HepG2 (cell line): ENCODE measurements around the gene VAT1L. TPM values are rescaled to one million over a fixed set of nuclear protein-coding genes. Genes with fewer than 3 reads are reported as not detected.

Source experiments
- ATAC-seq: fragments of 200-7000 bp; cut with Tn5 transposase; 3 replicates; pipeline ENCODE4 v1.9.1; 2020; ENCODE audit warnings: mild to moderate bottlenecking, moderate library complexity
- BruUV-seq: library from RNA; stranded (reverse); fragments of 400-500 nt; replicated peaks from 2 replicates; lab custom pipeline; 2021; lab: Mats Ljungman, UMichigan
- CTCF ChIA-PET: fragments of 300-600 bp; formaldehyde crosslinking; extraction: SDS; loops from one replicate; lab custom pipeline; 2021; ENCODE audit warnings: low total read pairs, inconsistent platforms, low intra/inter-chr PET ratio; lab: Yijun Ruan, JAX
- POLR2A ChIA-PET: fragments of 350-600 bp; sonication (Branson Sonifier 250); formaldehyde crosslinking; loops from one replicate; lab custom pipeline; 2020; ENCODE audit warnings: antibody characterized with exemption, inconsistent platforms; lab: Yijun Ruan, JAX
- DNase-seq: peaks from one replicate; pipeline ENCODE4 v3.0.0-alpha.2; 2015; ENCODE audit warnings: low spot score
- FAIRE-seq: peaks from 3 replicates; lab custom pipeline; 2011; peaks lifted over from hg19 to GRCh38; lab: Jason Lieb, UNC
- H2AFZ ChIP-seq: one replicate; pipeline ENCODE4 v1.6.1; 2011; ENCODE audit warnings: low read length, inconsistent platforms
- H3K27ac ChIP-seq: fragments of 300-600 bp; 3 replicates; pipeline ENCODE4 v1.8.0; 2011; ENCODE audit warnings: mixed run types, mild to moderate bottlenecking, mixed read lengths, low read length, inconsistent platforms; ENCODE audit not compliant: insufficient read depth; ENCODE audit errors: extremely low read length
- H3K27me3 ChIP-seq, 2 experiments: fragments of 200-600 bp in 1 of 2; 2 replicates in 1 of 2; 3 replicates in 1 of 2; pipeline versions ENCODE4 v1.6.0 to v1.8.0; 2011; ENCODE audit warnings: low read length in 2 of 2, mild to moderate bottlenecking in 2 of 2, moderate library complexity in 2 of 2, inconsistent platforms in 1 of 2; ENCODE audit not compliant: insufficient read depth in 2 of 2, control insufficient read depth in 1 of 2
- H3K36me3 ChIP-seq, 2 experiments: fragments of 200-600 bp in 1 of 2; replicated peaks in 1 of 2; 2 replicates in 1 of 2; 3 replicates in 1 of 2; pipeline versions ENCODE4 v1.5.1 to v1.8.0; 2011; ENCODE audit warnings: low read length in 2 of 2, inconsistent platforms in 1 of 2; ENCODE audit not compliant: insufficient read depth in 2 of 2, control insufficient read depth in 1 of 2
- H3K4me1 ChIP-seq: 2 replicates; pipeline ENCODE4 v1.5.1; 2012; ENCODE audit warnings: low read length, inconsistent platforms; ENCODE audit not compliant: insufficient read depth
- H3K4me2 ChIP-seq: 2 replicates; pipeline ENCODE4 v1.6.0; 2011; ENCODE audit warnings: low read depth, low read length, inconsistent platforms
- H3K4me3 ChIP-seq, 3 experiments: fragments of 200-600 bp in 1 of 3; sonication (generic), shearing (Covaris generic) in 1 of 3; replicated peaks in 1 of 3; 2 replicates each; pipeline ENCODE4 v1.5.1; 2011 to 2016; ENCODE audit warnings: low read length in 3 of 3, inconsistent platforms in 2 of 3, low read depth in 2 of 3, mild to moderate bottlenecking in 2 of 3, control low read depth in 1 of 3, mixed read lengths in 1 of 3; ENCODE audit not compliant: insufficient read depth in 1 of 3
- H3K79me2 ChIP-seq: one replicate; pipeline ENCODE4 v1.6.1; 2011; ENCODE audit warnings: low read length, inconsistent platforms; ENCODE audit not compliant: insufficient read depth
- H3K9ac ChIP-seq: 2 replicates; pipeline ENCODE4 v1.6.0; 2011; ENCODE audit warnings: mild to moderate bottlenecking, low read depth, low read length, inconsistent platforms; ENCODE audit not compliant: insufficient read depth
- H3K9me3 ChIP-seq: 2 replicates; pipeline ENCODE4 v1.5.1; 2012; ENCODE audit warnings: mild to moderate bottlenecking, low read length
- H4K20me1 ChIP-seq: 2 replicates; pipeline ENCODE4 v1.6.0; 2011; ENCODE audit warnings: inconsistent platforms, mild to moderate bottlenecking, low read length, moderate library complexity; ENCODE audit not compliant: insufficient read depth
- GRHL1 ChIP-seq: sonication (generic); formaldehyde crosslinking; conservative IDR thresholded peaks from 2 replicates; pipeline ENCODE4 v1.8.0; 2022; ENCODE audit warnings: missing genetic modification reagents
- GZF1 ChIP-seq: sonication (generic); formaldehyde crosslinking; IDR thresholded peaks from 2 replicates; pipeline ENCODE4 v1.5.1; 2020; ENCODE audit warnings: mild to moderate bottlenecking, missing genetic modification reagents
- MXD4 ChIP-seq: IDR thresholded peaks from 2 replicates; pipeline ENCODE4 v1.6.1; 2016; ENCODE audit warnings: mild to moderate bottlenecking, missing biosample characterization, missing genetic modification reagents
- PBX2 ChIP-seq: IDR thresholded peaks from 2 replicates; pipeline ENCODE4 v1.6.1; 2016; ENCODE audit warnings: control low read depth
- TBX3 ChIP-seq: fragments of 450-650 bp; IDR thresholded peaks from 2 replicates; pipeline ENCODE4 v1.6.1; 2017; ENCODE audit warnings: antibody characterized with exemption, mild to moderate bottlenecking, inconsistent platforms, borderline replicate concordance
- TOPORS ChIP-seq: sonication (generic); formaldehyde crosslinking; IDR thresholded peaks from 2 replicates; pipeline ENCODE4 v1.8.0; 2023; ENCODE audit warnings: mild to moderate bottlenecking, missing genetic modification reagents
- UBTF ChIP-seq: sonication (generic); formaldehyde crosslinking; IDR thresholded peaks from 2 replicates; pipeline ENCODE4 v1.4.0; 2020; ENCODE audit warnings: mild to moderate bottlenecking, missing genetic modification reagents
- WIZ ChIP-seq: sonication (generic); formaldehyde crosslinking; IDR thresholded peaks from 2 replicates; pipeline ENCODE4 v1.5.1; 2020; ENCODE audit warnings: mild to moderate bottlenecking, missing genetic modification reagents
- YEATS2 ChIP-seq: sonication (generic); formaldehyde crosslinking; IDR thresholded peaks from 2 replicates; pipeline ENCODE4 v1.4.0; 2020; ENCODE audit warnings: missing genetic modification reagents, borderline replicate concordance
- ZBTB1 ChIP-seq: sonication (generic); formaldehyde crosslinking; IDR thresholded peaks from 2 replicates; pipeline ENCODE4 v1.4.0; 2020; ENCODE audit warnings: missing genetic modification reagents, borderline replicate concordance
- ZBTB20 ChIP-seq: sonication (generic); formaldehyde crosslinking; IDR thresholded peaks from 2 replicates; pipeline ENCODE4 v1.8.1; 2023; ENCODE audit warnings: missing genetic modification reagents, low read depth, mild to moderate bottlenecking, borderline replicate concordance
- ZBTB42 ChIP-seq: sonication (generic); formaldehyde crosslinking; IDR thresholded peaks from 2 replicates; pipeline ENCODE4 v1.5.0; 2020; ENCODE audit warnings: mild to moderate bottlenecking, missing genetic modification reagents
- ZNF337 ChIP-seq: sonication (generic); formaldehyde crosslinking; IDR thresholded peaks from 2 replicates; pipeline ENCODE4 v1.5.1; 2020; ENCODE audit warnings: missing genetic modification reagents, low read depth, mild to moderate bottlenecking, borderline replicate concordance
- ZNF382 ChIP-seq: sonication (generic); formaldehyde crosslinking; IDR thresholded peaks from 2 replicates; pipeline ENCODE4 v1.5.0; 2020; ENCODE audit warnings: missing genetic modification reagents, mild to moderate bottlenecking, borderline replicate concordance
- ZNF512 ChIP-seq: sonication (generic); formaldehyde crosslinking; IDR thresholded peaks from 2 replicates; pipeline ENCODE4 v1.4.0; 2020; ENCODE audit warnings: mild to moderate bottlenecking, missing genetic modification reagents
- ZNF737 ChIP-seq: sonication (generic); formaldehyde crosslinking; IDR thresholded peaks from 2 replicates; pipeline ENCODE4 v1.5.0; 2020; ENCODE audit warnings: missing genetic modification reagents, mild to moderate bottlenecking, borderline replicate concordance
- WGBS: methylation state at CpG from one replicate; pipeline ENCODE4 v1.1.6; 2017; ENCODE audit warnings: low lambda C conversion rate; 5-methylcytosine and 5-hydroxymethylcytosine counted together
- in situ Hi-C: cut with HindIII; loops from 2 replicates; pipeline ENCODE4 v1.10.0; 2017; ENCODE audit warnings: low pct_unique_long_range_greater_than_20kb; ENCODE audit not compliant: extremely low pct_ligation_motif_present
- intact Hi-C: fragments of 100-400 bp; cut with micrococcal nuclease; formaldehyde crosslinking; loops from one replicate; pipeline ENCODE4 v1.10.0; 2022; ENCODE audit not compliant: unreplicated experiment
- polyA plus RNA-seq, 8 experiments: library from polyadenylated mRNA; depleted of rRNA in 3 of 8; stranded (reverse) in 7 of 8; unstranded in 1 of 8; fragments of >200 nt; fragmentation: Illumina TruSeq in 4 of 8; extraction: Trizol in 4 of 8; gene quantifications; 2 replicates each; pipeline versions ENCODE4 v1.2.1 to v1.2.3, GENCODE V29; 2011 to 2016; ENCODE audit warnings: low read depth in 4 of 8, missing spikeins in 1 of 8, mixed read lengths in 1 of 8; ENCODE audit not compliant: insufficient read depth in 1 of 8
- total RNA-seq, 5 experiments: library from RNA; depleted of rRNA; stranded (reverse); fragments of >200 nt; fragmentation: Illumina TruSeq; extraction: Trizol; gene quantifications; 2 replicates each; pipeline ENCODE4 v1.2.3, GENCODE V29; 2016; ENCODE audit warnings: low read depth in 1 of 5

The VAT1L gene
- total and polyA plus RNA-seq, 2 of the 13 experiments (the other 11 are each of a cell fraction or from before 2014, with no cell fraction given), result not detected

GRCh38 chr16:77758508-77758907 is 29.9 kb upstream of the VAT1L start (continued):
- TF ChIP-seq ZBTB42 (CRISPR knock-in tag), result no peak

- H2AFZ ChIP-seq, result no peak overlapping the region
- H3K27ac ChIP-seq, result no peak overlapping the region
- in situ Hi-C loops, result no loop called here
- no peak for TF ChIP-seq ZNF737 (CRISPR knock-in tag)
- TF ChIP-seq ZNF382 (CRISPR knock-in tag), result no peak
- no peak for TF ChIP-seq GRHL1
- TF ChIP-seq TOPORS (CRISPR knock-in tag), result no peak
- no peak for TF ChIP-seq TBX3
- TF ChIP-seq MXD4, result no peak
- no peak for TF ChIP-seq ZNF512 (CRISPR knock-in tag)
- TF ChIP-seq ZBTB20 (CRISPR knock-in tag), result no peak
- TF ChIP-seq UBTF (CRISPR knock-in tag), result no peak
- no peak for TF ChIP-seq ZBTB1 (CRISPR knock-in tag)
- TF ChIP-seq GZF1 (CRISPR knock-in tag), result no peak
- no peak for TF ChIP-seq ZNF337 (CRISPR knock-in tag)
- no peak for TF ChIP-seq YEATS2 (CRISPR knock-in tag)
- no peak for TF ChIP-seq WIZ
- TF ChIP-seq PBX2 (CRISPR knock-in tag), result no peak
- TF ChIP-seq, all 625 proteins: peak for 0
- no peak overlapping the region for H3K4me2 ChIP-seq
- ChIA-PET CTCF (no interaction called here), POLR2A (no interaction called here)
- H3K9me3 ChIP-seq, result no peaks in the 10 kb centered on the region
- intact Hi-C loops, result no loop called here
- no peak for DNase-seq
- no TSS peak for BruUV-seq
- no peak overlapping the region for H3K9ac ChIP-seq
- no peaks in the 10 kb centered on the region for H3K36me3 ChIP-seq
- WGBS, result 79% methylated on average over 1 of the region's 1 CpG
- no peak for ATAC-seq
- no peak for FAIRE-seq
- peaks cover 67% of the 10 kb centered on the region for H3K4me1 ChIP-seq
- H3K4me3 ChIP-seq, result no peak overlapping the region
- H4K20me1 ChIP-seq, result no peaks in the 10 kb centered on the region
- H3K27me3 ChIP-seq, result no peaks in the 10 kb centered on the region
- no peaks in the 10 kb centered on the region for H3K79me2 ChIP-seq
Observed at GRCh38 chr16:77759201-77759600, 29.2 kb upstream of the VAT1L start.
